IMR-90 (cell line): ENCODE results near the gene CDH22. TPM values are rescaled to one million over a fixed set of nuclear protein-coding genes. Genes with fewer than 3 reads are reported as not detected.

ENCODE experiments used
- ATAC-seq: fragments of 200-7000 bp; cut with Tn5 transposase; 2 replicates; pipeline ENCODE4 v1.9.1; 2020; ENCODE audit warnings: low read depth, mild to moderate bottlenecking, moderate library complexity
- BruUV-seq: library from RNA; stranded (reverse); fragments of 400-500 nt; replicated peaks from 2 replicates; lab custom pipeline; 2021; lab: Mats Ljungman, UMichigan
- CTCF ChIA-PET: fragments of 300-600 bp; formaldehyde crosslinking; extraction: SDS; loops from one replicate; lab custom pipeline; 2021; ENCODE audit warnings: antibody characterized with exemption; lab: Yijun Ruan, JAX
- POLR2A ChIA-PET: fragments of 300-600 bp; sonication (Branson Sonifier 250); formaldehyde crosslinking; loops from one replicate; lab custom pipeline; 2022; ENCODE audit warnings: antibody characterized with exemption; ENCODE audit not compliant: unreplicated experiment; lab: Charles Lee
- DNase-seq: peaks from one replicate; pipeline ENCODE4 v3.0.0; 2013
- H2AFZ ChIP-seq: replicated peaks from 2 replicates; pipeline ENCODE3; 2013; ENCODE audit warnings: low read length, mild to moderate bottlenecking; ENCODE audit not compliant: poor library complexity
- H2AK5ac ChIP-seq: 2 replicates; pipeline ENCODE4 v1.6.1; 2013; ENCODE audit warnings: low read depth, low read length, inconsistent platforms
- H2AK9ac ChIP-seq: replicated peaks from 2 replicates; pipeline ENCODE3; 2013; ENCODE audit warnings: mild to moderate bottlenecking, low read depth, low read length, moderate library complexity; ENCODE audit not compliant: poor library complexity
- H2BK120ac ChIP-seq: 2 replicates; pipeline ENCODE4 v1.6.1; 2013; ENCODE audit warnings: low read depth, low read length, inconsistent platforms
- H2BK15ac ChIP-seq: 3 replicates; pipeline ENCODE4 v1.6.1; 2013; ENCODE audit warnings: low read depth, low read length, inconsistent platforms
- H2BK20ac ChIP-seq: 2 replicates; pipeline ENCODE4 v1.6.1; 2013; ENCODE audit warnings: low read depth, mild to moderate bottlenecking, inconsistent platforms, low read length, moderate library complexity
- H2BK5ac ChIP-seq: 2 replicates; pipeline ENCODE4 v1.6.1; 2013; ENCODE audit warnings: mild to moderate bottlenecking, low read depth, low read length, inconsistent platforms; ENCODE audit not compliant: poor library complexity, severe bottlenecking
- H3K14ac ChIP-seq: replicated peaks from 2 replicates; pipeline ENCODE4 v1.6.1; 2013; ENCODE audit warnings: low read depth, low read length, inconsistent platforms
- H3K18ac ChIP-seq: 2 replicates; pipeline ENCODE4 v1.6.1; 2013; ENCODE audit warnings: low read depth, low read length, control low read depth
- H3K23ac ChIP-seq: 2 replicates; pipeline ENCODE4 v1.6.1; 2013; ENCODE audit warnings: low read depth, low read length, inconsistent platforms
- H3K27ac ChIP-seq: 2 replicates; pipeline ENCODE4 v1.5.1; 2013; ENCODE audit warnings: mild to moderate bottlenecking, control low read depth, low read length; ENCODE audit not compliant: insufficient read depth
- H3K27me3 ChIP-seq: 2 replicates; pipeline ENCODE4 v1.6.1; 2013; ENCODE audit warnings: low read length; ENCODE audit not compliant: control insufficient read depth, insufficient read depth
- H3K36me3 ChIP-seq: 2 replicates; pipeline ENCODE4 v1.6.1; 2013; ENCODE audit warnings: low read length, mixed read lengths; ENCODE audit not compliant: control insufficient read depth, insufficient read depth
- H3K4ac ChIP-seq: 2 replicates; pipeline ENCODE4 v1.6.1; 2013; ENCODE audit warnings: low read depth, low read length, inconsistent platforms
- H3K4me1 ChIP-seq: 2 replicates; pipeline ENCODE4 v1.6.1; 2013; ENCODE audit warnings: low read length, mixed read lengths; ENCODE audit not compliant: control insufficient read depth, insufficient read depth
- H3K4me2 ChIP-seq: 2 replicates; pipeline ENCODE4 v1.6.1; 2013; ENCODE audit warnings: low read depth, mild to moderate bottlenecking, control low read depth, low read length, moderate library complexity
- H3K4me3 ChIP-seq: 2 replicates; pipeline ENCODE4 v1.5.1; 2013; ENCODE audit warnings: low read depth, mild to moderate bottlenecking, control low read depth, low read length, moderate library complexity; ENCODE audit not compliant: insufficient read depth
- H3K56ac ChIP-seq: 2 replicates; pipeline ENCODE4 v1.6.1; 2013; ENCODE audit warnings: low read length, inconsistent platforms; ENCODE audit not compliant: insufficient read depth; ENCODE audit errors: extremely low read depth
- H3K79me1 ChIP-seq, 2 experiments: 2 replicates each; pipeline ENCODE4 v1.6.1; 2013; ENCODE audit warnings: low read length in 2 of 2, inconsistent platforms in 1 of 2, low read depth in 1 of 2
- H3K9ac ChIP-seq: 2 replicates; pipeline ENCODE4 v1.6.1; 2013; ENCODE audit warnings: low read depth, low read length, control low read depth
- H3K9me1 ChIP-seq: 2 replicates; pipeline ENCODE4 v1.6.1; 2013; ENCODE audit warnings: low read length, inconsistent platforms; ENCODE audit not compliant: insufficient read depth
- H3K9me3 ChIP-seq: 2 replicates; pipeline ENCODE4 v1.6.1; 2013; ENCODE audit warnings: low read length; ENCODE audit not compliant: control insufficient read depth, insufficient read depth
- H4K20me1 ChIP-seq: 2 replicates; pipeline ENCODE4 v1.6.1; 2013; ENCODE audit warnings: low read length, inconsistent platforms; ENCODE audit not compliant: insufficient read depth
- H4K5ac ChIP-seq: 2 replicates; pipeline ENCODE4 v1.6.1; 2013; ENCODE audit warnings: mild to moderate bottlenecking, low read depth, low read length, control low read depth
- H4K8ac ChIP-seq, 2 experiments: 2 replicates each; pipeline ENCODE4 v1.6.1; 2013; ENCODE audit warnings: low read depth in 2 of 2, low read length in 2 of 2, control low read depth in 1 of 2, inconsistent platforms in 1 of 2
- H4K91ac ChIP-seq: 2 replicates; pipeline ENCODE4 v1.6.1; 2013; ENCODE audit warnings: low read depth, low read length, inconsistent platforms; ENCODE audit not compliant: insufficient read depth
- BHLHE40 ChIP-seq: fragments of 150-350 bp; IDR thresholded peaks from 2 replicates; pipeline ENCODE4 v1.6.1; 2016; ENCODE audit warnings: mild to moderate bottlenecking, low read depth, low read length
- CEBPB ChIP-seq: IDR thresholded peaks from 2 replicates; pipeline ENCODE4 v1.6.1; 2012; ENCODE audit warnings: low read depth, low read length, improper control_type of control experiment
- CTCF ChIP-seq: conservative IDR thresholded peaks from 2 replicates; pipeline ENCODE4 v1.5.1; 2012; ENCODE audit warnings: mild to moderate bottlenecking, low read depth, low read length, improper control_type of control experiment
- ELK1 ChIP-seq: fragments of 150-350 bp; IDR thresholded peaks from 2 replicates; pipeline ENCODE4 v1.6.1; 2016; ENCODE audit warnings: low read depth, mild to moderate bottlenecking, low read length, moderate library complexity, borderline replicate concordance
- MAFK ChIP-seq: IDR thresholded peaks from 2 replicates; pipeline ENCODE4 v1.6.1; 2012; ENCODE audit warnings: low read depth, low read length, improper control_type of control experiment
- MXI1 ChIP-seq: IDR thresholded peaks from 2 replicates; pipeline ENCODE4 v1.6.1; 2012; ENCODE audit warnings: low read depth, mild to moderate bottlenecking, low read length, moderate library complexity, borderline replicate concordance
- NFE2L2 ChIP-seq: fragments of 150-350 bp; IDR thresholded peaks from 2 replicates; pipeline ENCODE4 v1.6.1; 2016; ENCODE audit warnings: low read depth, mild to moderate bottlenecking, low read length
- POLR2A ChIP-seq: IDR thresholded peaks from 2 replicates; pipeline ENCODE4 v1.6.1; 2012; ENCODE audit warnings: mild to moderate bottlenecking, low read depth, low read length
- RAD21 ChIP-seq: IDR thresholded peaks from 2 replicates; pipeline ENCODE4 v1.6.1; 2012; ENCODE audit warnings: low read length, improper control_type of control experiment
- RFX5 ChIP-seq: IDR thresholded peaks from 2 replicates; pipeline ENCODE4 v1.8.0; 2012; ENCODE audit warnings: low read depth, mild to moderate bottlenecking, low read length, moderate library complexity
- SMC3 ChIP-seq: fragments of 150-350 bp; IDR thresholded peaks from 2 replicates; pipeline ENCODE4 v1.6.1; 2016; ENCODE audit warnings: low read depth, mild to moderate bottlenecking, antibody characterized with exemption, low read length, moderate library complexity
- USF2 ChIP-seq: fragments of 150-350 bp; IDR thresholded peaks from 2 replicates; pipeline ENCODE4 v1.6.1; 2017; ENCODE audit warnings: mild to moderate bottlenecking, antibody characterized with exemption, low read length, low read depth
- WGBS, 2 experiments: methylation state at CpG; one replicate each; pipeline versions ENCODE4 v1.1.5 to v1.1.7; 2013; ENCODE audit warnings: missing lambda C conversion rate in 2 of 2; ENCODE audit not compliant: insufficient read length in 1 of 2; ENCODE audit errors: extremely low coverage in 2 of 2; 5-methylcytosine and 5-hydroxymethylcytosine counted together
- dilution Hi-C: fragments of 300-500 bp; cut with HindIII; formaldehyde crosslinking; loops from one replicate; pipeline ENCODE4 v1.14.3; 2018; ENCODE audit warnings: low sequenced_read_pairs; ENCODE audit not compliant: unreplicated experiment
- in situ Hi-C: fragments of 300-500 bp; cut with MboI; formaldehyde crosslinking; loops from 3 replicates; pipeline ENCODE4 v1.14.3; 2019; ENCODE audit warnings: low sequenced_read_pairs, inconsistent platforms, mixed read lengths
- intact Hi-C: fragments of 100-400 bp; cut with micrococcal nuclease; formaldehyde crosslinking; loops from 2 replicates; pipeline ENCODE4 v1.10.0; 2022
- polyA plus RNA-seq, 3 experiments: library from polyadenylated mRNA; depleted of rRNA; stranded (reverse); fragments of >200 nt; gene quantifications; 2 replicates each; pipeline ENCODE4 v1.2.3, GENCODE V29; 2012; ENCODE audit warnings: low replicate concordance in 1 of 3
- total RNA-seq: library from RNA; depleted of rRNA; stranded (reverse); fragments of >200 nt; gene quantifications from 2 replicates; pipeline ENCODE4 v1.2.3, GENCODE V29; 2012

CDH22 gene
- total and polyA plus RNA-seq, 2 of the 4 experiments (the other 2 are of a cell fraction), result not detected

GRCh38 chr20:46219920-46220319 lies 88.4 kb downstream of the CDH22 start:
- no TSS peak for BruUV-seq
- 60% methylated on average over 2 of the region's 2 CpGs; no CpG with 5 or more reads in 1 of the 2 experiments for WGBS, 2 experiments
- in situ Hi-C loops, result no loop called here
- Histone ChIP-seq H2BK5ac (no peak overlapping the region), H3K27ac (no peak overlapping the region), H4K8ac (no peak overlapping the region), H2AFZ (no peak overlapping the region), H4K20me1 (no peaks in the 10 kb centered on the region), H3K27me3 (peaks cover 10% of the 10 kb centered on the region), H2BK20ac (no peak overlapping the region), H2BK120ac (no peak overlapping the region), H3K9ac (no peak overlapping the region), H3K4ac (no peak overlapping the region), H3K4me1 (no peaks in the 10 kb centered on the region), H3K9me3 (no peaks in the 10 kb centered on the region), H3K36me3 (no peaks in the 10 kb centered on the region), H3K4me3 (no peak overlapping the region), H3K23ac (no peak overlapping the region), H3K9me1 (no peaks in the 10 kb centered on the region), H3K14ac (no peak overlapping the region), H2AK9ac (no peak overlapping the region), H3K18ac (no peak overlapping the region), H4K5ac (no peak overlapping the region), H2AK5ac (no peak overlapping the region), H2BK15ac (no peak overlapping the region), H3K56ac (no peak overlapping the region), H3K4me2 (no peak overlapping the region), H3K79me1 (no peaks in the 10 kb centered on the region), H4K91ac (no peak overlapping the region)
- DNase-seq (no peak), ATAC-seq (no peak)
- ChIA-PET CTCF (no interaction called here), POLR2A (no interaction called here)
- dilution Hi-C loops, result no loop called here
- intact Hi-C loops, result no loop called here
- TF ChIP-seq RAD21, result no peak
- TF ChIP-seq NFE2L2, result no peak
- no peak for TF ChIP-seq POLR2A
- TF ChIP-seq SMC3, result no peak
- TF ChIP-seq USF2, result no peak
- TF ChIP-seq BHLHE40, result no peak
- TF ChIP-seq MXI1, result no peak
- TF ChIP-seq ELK1, result no peak
- no peak for TF ChIP-seq RFX5
- TF ChIP-seq CEBPB, result no peak
- TF ChIP-seq MAFK, result no peak
- no peak for TF ChIP-seq CTCF
